GM19395 (cell line): Measurements from ENCODE around the gene TMEM132D.
"Not testable (repeated sequence)": the region's sequence is repeated elsewhere in the genome, so short reads cannot be mapped to it uniquely, and the experiment has no call there.

Source experiments
- ATAC-seq: cut with Tn5 transposase; IDR thresholded peaks from one replicate; pipeline ENCODE4 v1.9.1; 2021; ENCODE audit warnings: mild to moderate bottlenecking, moderate library complexity; ENCODE audit not compliant: unreplicated experiment

Gene TMEM132D

DNA sequence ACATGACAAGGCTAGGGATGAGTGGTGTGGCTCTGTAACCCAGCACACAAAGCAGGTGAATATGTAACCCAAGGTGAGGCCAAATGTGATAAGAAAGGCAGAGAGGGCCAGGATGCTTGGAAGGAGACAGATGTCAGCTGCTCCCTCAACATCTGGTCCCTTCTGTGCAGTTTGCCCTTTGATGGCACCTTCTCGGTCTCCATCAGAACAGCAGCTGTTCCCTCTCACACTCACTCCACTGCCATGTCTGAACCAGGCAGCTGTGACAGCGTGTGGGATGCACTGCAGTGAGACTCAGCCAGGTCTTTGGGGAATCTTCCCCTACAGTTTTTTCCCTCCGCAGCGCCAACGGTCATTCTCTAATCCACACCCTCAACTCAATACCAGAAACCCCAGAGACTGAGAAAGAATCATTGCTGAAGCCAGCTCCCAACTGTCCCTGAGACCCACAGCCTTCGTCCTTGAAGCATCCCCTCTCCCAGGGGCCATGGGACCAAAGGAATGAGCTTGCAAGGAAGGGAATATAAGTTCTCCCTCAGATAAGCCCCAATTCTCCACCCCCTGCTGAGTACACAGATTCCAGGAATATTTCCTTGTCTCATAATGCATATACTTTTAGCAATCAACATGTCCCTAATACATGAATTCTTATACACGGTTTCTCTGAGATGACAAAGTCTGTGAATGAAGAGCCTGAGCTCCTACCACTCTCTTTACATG, 820.5 kb downstream of the TMEM132D start:
- ATAC-seq, result no peak

DNA sequence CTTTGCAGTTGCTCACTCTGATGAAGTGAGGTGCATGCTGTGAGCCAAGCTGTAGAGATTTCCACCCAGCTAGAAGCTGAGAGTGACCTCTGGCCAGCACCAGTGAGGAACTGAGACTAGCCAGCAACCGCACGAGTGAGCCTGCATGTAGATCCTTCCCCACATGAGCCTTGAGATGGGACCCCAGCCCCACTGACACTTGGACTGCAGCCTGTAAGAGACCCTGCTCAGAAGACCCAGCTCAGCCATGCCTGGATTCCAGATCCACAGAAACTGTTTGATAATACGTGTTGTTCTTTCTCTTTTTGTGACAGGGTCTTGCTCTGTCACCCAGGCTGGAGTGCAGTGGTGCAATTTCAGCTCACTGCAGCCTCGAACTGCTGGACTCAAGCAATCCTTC, 821.4 kb downstream of the TMEM132D start:
- ATAC-seq, result no peak

DNA sequence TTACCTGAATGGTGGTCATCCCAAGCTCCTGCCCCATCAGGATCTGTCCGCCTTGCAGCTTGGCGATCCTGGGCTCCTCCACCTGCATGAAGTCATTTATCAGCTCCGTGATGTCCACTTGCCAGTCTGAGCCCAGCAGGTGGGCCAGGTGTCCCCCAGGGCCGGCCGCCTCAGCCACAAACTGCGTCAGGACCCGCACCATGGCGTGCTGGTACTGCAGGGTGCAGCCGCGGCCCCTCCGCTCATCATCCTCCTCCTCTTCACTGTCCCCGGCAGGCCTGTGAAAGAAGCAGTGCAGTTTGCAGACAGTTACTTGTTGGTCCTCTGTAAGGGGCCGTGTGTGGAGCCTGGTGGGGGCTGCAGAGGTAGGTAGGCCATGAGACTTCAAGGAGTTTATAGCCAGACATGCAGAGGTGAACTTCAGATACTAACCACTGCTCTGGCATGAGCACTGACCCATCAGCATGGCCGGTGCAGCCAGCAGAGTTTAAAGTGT, 822.0 kb downstream of the TMEM132D start:
- no peak for ATAC-seq

DNA sequence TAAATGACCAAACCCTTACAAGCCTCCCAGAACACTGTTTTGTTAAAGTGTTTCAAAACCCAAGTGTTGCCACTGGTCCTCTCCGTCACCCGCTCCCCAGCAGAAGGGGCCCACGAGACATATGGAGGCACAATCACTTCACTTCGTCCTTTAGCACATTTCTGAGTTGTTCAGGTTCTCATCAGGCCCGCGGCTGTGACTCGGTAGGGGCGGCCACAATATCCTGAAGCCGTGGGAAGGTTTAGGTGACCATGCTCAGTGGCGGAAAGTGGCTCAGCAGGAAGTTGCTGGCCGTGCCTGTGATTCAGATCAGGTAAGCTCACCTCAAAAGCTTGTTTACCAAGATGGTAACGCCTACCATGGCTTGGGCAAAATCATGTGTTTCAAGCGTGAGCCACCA, 823.0 kb downstream of the TMEM132D start:
- no peak for ATAC-seq

DNA sequence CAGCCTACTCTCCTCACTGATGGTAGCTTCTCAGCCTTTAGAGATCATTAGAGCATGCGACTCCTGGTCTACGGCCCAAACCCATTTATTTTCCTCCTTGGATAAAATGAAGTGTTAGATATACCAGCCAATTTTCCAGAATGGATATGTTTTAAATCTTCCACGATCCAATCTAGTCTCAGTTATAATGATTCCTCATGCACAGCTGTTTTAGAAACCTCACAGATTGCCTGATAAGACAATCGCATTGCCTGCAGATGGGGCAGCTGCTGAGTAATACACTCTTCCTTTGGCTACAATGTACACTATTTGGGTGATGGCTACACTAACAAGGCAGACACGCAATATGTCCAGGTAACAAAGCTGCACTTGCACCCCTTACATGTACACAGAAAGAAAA, 823.4 kb downstream of the TMEM132D start:
- ATAC-seq, result no peak

DNA sequence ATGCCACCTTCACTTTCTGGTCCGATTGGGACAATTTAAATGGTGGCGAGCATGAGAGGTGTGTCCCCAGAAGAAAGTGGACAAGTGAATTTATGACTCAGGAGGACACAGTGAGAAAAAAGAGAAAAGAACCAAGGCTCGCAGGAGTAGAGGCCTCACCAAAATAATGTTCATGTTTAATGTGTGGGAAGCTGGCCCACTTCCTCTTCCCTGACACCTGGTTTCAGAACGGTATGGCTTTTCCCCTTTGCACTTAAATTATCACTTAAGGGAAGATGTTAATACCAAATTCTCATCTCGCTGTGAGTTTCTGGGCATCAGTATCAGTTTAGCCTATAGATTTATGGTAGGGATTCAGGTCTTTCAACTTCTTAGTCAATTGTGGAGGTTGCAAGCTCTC, 824.1 kb downstream of the TMEM132D start:
- no peak for ATAC-seq

DNA sequence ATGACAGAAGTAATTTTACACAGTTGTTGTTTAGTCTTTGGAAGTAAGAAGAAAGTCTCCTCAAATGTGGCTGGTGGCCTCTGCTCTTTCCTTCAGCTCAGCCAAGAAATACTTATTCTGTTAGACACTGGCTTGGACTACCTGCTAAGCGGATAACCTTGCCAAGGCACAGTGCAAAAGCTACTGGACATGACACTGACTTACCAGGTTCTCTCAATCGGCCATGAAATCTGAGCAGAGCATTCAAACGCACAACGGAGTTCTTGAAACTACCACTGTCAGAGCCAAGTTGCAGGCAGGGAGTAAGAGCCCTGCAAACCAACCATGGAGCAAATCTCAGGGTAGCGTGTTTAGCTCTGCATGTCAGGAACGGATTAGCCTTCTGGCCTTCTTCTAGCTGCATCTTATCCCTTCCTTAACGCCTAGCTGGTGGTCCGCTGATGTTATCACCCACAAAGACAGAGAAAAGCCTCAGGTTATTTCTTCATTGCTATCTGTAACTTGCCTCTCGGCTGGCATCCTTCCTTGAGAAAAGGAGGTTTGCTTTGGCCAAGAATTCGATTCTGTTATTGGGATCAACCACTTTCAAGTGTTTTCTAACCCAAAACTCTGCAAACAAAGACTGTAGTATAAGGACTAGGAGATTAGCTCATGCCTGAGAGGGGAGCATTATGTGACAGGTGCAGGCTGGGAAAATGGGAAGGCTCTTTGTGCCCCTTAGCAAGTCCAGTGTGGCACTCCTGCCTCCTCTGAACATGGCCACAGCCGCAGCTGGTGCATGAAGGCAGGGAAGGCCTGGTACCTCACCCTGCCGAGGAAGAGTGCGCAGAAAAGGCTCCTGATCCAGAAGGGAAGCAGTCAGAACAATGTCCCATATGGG, 827.1 kb downstream of the TMEM132D start:
- ATAC-seq, result no peak

DNA sequence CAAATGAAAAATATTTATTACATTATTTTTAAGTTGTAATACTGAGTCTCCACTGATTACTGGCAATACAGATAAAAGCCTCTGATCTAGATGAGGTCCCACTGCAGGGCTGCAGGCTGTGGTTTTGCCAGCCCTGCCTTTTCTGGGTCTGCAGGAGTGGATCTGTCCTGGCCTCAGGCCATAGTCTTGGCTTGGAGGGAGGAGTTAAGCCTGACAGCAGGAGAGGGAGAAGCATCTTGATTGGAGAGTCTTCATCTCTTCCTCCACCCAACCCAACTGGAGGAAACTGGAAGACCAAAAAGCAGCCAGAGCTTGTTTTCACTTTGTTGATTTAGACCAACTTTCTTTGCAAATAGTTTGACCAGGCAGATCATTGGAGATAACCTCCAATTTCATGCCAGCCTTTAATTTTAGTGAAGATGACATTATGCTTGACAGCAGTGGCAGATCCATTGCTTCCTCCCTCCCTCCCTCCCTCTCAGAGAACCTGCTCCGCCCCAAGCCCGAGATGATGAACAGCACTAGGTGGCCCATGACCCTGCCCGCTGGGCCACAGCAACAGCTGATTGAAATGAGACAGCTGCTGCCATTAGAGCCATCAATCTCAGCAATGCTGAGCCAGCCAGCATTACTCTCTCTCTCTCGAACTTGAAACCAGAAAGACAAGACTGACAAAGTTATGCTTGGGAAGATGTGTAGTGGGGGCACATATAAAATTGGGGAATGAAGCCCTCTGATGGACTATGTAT, 828.2 kb downstream of the TMEM132D start:
- ATAC-seq, result no peak

DNA sequence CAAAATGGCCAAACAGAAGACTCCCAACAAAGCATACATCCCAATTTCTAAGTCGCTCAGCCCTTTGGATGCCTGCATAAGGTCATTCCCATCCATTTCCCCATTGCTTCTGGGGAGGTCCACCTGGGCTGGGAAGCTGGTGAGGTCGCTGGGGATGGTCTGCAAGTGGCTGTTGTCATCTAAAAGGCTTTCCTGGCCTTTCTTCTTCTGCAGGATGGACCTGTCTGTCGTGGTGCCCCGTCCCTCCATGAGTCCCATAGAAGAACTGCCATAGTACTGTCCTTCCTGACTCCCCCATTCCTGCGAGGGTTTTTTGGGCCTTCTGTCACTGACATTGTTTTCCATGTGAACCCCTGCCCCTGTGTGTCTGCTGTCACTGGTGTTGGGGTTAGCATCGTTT, 829.4 kb downstream of the TMEM132D start:
- ATAC-seq, result no peak

DNA sequence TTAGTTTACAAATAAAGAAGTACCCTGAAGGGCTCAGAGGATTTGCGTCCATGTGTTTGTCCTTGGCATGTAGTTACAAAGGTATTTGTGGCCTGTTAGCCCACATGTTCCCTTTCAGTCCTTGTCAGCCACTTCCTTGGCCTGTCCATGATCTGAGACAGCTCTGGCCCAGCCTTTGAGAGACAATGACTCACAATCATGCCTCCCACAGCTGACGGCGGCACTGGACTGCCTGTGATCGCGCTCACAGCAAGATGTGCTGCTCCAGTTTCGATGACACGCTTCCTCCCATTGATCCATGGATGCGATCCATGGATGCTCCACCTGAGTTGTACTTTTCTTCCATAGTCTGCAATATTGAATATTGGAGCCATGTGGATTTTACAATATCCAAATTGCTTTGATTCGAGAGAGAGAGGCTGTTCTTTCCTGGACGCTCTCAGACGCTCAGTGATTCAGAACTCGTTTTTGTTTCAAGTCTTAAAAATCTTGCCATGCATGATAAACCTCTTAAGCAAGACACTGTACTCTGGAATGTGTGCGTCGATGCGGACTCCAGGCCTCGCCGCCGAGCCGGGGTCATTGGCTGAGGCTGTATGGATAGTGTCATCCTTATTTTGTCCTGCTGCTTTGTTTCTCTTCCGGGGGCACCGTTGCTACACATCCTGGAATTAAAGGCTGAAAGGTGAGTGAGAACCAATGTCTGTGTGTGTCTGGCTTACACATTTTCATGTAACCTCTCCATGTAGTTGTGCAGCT, 830.5 kb downstream of the TMEM132D start:
- no peak for ATAC-seq

DNA sequence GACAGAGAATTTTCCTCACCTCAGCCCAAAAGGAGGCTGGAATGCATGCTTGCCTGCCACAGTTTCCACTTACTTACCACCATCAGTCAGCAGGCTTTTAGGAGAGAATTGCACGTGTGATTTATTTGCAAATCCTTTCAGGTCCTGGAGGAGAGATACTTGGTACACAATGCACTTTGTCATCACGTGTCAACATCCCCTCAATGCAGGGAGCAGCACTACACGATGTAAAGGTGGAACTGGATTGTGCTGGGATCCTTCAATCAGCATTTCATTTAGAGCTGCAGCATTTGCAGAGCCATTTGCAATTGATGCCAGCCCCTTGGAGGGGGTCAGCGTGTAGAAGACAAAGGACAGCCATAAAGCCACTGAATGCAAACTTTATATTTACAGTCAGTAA, 832.5 kb downstream of the TMEM132D start:
- ATAC-seq, result no peak

DNA sequence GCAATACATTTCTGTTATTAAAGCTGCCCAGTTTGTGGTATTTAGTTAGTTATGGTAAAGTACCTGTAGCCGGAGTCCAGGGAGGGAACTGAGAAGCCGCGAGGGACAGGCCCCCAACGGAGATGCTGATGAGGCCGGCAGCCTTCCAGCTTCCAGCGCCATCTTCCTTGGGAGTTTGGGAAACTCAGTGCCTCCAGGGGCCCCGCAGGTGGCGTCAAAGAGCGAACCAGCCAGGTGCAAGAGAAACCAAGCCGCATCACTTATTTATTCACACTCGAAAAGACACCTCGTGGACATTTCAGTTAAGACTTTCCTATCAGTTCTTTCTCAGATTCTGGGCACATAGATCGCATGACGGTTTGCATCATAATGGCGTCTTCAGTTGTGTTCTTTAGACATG, 833.9 kb downstream of the TMEM132D start:
- no peak for ATAC-seq

DNA sequence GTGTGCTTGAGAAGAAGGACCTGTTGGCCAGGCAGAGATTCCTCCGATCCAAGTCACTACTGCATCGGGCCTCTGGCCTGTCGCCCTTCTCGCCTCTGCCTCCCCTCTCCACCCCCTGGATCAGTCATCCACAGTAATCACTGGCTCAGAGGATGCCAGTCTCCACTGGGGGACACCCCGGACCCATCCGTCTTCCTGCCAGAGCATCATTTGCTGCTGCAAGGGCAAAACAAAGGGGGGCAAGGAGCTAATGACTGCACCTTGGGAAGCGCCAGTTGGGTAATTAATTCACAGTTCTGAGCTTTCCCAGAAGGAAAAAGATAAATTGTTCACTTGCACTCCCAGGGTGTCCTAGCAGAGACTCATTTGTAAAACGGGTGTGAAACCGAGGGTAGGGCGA, 835.1 kb downstream of the TMEM132D start:
- ATAC-seq, result no peak

DNA sequence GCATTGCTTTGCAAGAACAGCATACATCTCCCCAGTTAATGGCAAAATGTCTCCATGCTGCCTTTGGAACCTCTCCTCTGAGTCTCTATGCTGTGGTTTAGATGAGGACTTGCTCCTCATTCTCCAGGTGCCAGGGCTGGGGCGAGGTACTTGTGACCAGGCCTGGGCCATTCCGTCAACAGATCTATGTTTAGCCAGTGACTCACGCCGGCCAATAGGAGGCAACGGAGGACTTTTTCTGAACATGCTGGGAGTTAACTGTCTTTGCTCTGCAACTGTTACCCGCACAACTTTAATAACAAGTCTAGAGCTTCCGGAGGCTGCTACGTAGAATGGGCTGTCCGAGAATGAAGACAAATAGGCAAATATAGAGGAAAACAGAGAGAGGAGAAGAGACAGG, 836.3 kb downstream of the TMEM132D start:
- no peak for ATAC-seq

DNA sequence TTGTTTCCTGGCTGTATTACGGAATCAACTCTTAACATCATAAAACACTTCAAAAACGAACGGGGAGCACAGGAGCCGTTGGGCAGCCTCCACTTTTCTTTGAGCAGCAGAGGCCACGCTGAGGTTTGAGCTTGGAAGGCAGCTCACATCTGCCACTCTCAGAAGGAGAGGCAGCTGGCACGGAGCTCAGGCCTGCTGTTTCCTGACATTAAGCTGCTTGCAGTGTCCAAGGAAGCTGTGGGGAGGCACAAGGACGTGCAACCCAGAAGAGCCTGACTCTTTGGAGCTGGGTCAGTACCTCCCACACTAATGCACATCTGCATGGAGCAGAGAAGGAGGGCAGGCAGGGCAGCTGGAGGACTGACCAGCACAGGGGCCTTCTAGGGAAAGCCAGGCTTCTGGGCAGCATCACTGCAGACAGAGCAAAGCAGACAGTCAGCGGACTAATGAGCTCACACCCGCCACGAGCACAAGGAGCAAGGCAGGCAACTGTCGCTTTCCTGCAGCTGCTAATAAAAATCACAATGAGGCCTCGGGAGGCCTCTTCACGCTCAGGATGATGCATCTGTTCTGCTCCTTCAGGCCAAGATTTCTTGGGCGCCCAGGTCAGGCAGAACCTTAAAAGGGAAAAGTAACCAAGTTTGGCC, 839.5 kb downstream of the TMEM132D start:
- no peak for ATAC-seq

DNA sequence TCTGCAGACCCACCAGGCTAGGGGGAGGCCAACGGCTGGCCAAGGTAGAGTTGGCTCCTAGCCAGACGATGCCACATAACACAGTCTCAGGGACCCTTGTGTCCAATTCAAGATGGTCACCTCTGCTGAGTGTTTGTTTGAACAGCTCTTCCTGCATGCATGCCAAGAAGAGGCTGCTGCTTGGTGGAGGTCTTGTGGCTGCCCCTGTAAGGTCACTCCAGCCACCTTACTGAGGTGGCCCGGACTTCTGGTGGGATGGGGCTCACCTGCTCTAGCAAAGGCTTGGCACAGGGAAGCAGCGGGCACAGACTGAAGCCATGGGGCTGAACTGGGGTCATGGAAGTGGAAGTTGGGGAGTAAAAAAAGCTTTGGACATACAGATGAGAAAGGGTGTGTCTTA, 840.2 kb downstream of the TMEM132D start:
- no peak for ATAC-seq

DNA sequence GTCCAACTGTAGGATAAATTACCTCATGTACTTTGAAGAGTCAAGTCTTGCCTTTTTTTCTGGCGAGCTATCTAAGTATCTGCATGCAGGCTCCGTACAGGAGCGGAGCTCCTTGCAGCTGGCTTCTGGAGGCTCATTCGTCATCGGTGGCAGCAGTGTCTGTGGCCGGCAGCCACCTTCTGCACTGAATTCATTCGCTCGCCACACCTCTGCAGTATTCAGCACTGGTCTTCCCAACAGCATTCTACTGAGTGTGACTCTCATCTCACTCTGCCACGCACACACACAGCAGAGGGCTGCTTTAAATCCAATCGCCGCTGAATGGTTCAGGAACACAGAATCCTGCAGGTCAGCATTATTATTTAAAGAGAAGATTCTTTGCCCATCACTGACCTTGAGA, 850.6 kb downstream of the TMEM132D start:
- ATAC-seq, result no peak

DNA sequence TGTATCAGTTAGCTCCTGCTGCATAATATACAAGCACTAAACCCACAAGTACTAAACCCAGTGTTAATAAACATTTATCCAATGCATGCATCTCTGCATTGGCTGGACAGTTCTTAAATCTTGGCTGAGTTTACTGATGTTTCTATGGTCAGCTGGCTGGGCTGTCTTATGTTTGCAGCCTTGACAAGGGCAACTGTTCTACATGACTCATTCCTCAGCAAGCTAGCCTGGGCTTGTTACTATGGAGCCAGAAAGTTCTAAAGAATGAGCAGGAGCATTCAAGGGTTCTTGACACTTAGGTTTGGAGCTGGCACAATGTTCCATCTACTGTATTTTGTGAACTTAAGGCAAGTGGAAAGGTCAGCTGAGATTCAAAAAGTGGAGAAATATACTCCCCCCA, 851.5 kb downstream of the TMEM132D start:
- no peak for ATAC-seq

DNA sequence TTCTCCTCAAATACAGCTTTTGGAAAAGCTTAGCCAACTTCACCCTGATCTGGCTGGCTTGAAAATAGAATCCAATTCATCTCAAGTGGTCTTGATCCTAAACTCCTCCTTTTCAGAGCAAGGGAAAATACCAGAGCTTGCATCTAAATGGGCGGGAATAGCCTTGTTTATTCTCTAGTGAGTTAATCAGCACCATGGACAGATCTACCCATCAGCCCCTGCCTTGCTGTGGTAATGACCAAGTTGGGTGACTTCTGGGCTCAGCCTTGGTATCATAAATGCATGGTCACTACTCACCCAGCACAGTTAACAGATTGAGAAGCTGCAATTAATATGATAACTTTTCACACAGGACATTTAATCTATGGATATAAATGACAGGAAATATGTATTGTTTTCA, 853.9 kb downstream of the TMEM132D start:
- ATAC-seq, result no peak

DNA sequence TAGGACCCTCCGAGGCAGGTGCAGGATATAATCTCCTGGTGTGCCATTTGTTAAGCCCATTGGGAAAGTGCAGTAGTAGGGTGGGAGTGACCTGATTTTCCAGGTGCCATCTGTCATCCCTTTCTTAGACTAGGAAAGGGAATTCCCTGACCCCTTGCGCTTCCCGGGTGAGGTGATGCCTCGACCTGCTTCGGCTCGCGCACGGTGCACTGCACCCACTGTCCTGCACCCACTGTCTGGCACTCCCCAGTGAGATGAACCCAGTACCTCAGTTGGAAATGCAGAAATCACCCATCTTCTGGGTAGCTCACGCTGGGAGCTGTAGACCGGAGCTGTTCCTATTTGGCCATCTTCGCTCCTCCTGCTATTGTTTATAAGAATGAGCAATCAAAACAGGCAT, 860.5 kb downstream of the TMEM132D start:
- not testable (repeated sequence) for ATAC-seq
